Kidney epithelial cell (primary cell): ENCODE data around the gene MRRF. TPM values are rescaled to one million over a fixed set of nuclear protein-coding genes. Genes with fewer than 3 reads are reported as not detected.
"Not testable (repeated sequence)": the region's sequence is repeated elsewhere in the genome, so short reads cannot be mapped to it uniquely, and the experiment has no call there.

Source experiments
- DNase-seq: peaks from one replicate; pipeline ENCODE4 v3.0.0-alpha.2; 2010; ENCODE audit warnings: low read depth
- H3K27me3 ChIP-seq: 2 replicates; pipeline ENCODE4 v1.6.0; 2011; ENCODE audit warnings: low read length; ENCODE audit not compliant: control insufficient read depth, insufficient read depth
- H3K36me3 ChIP-seq: 2 replicates; pipeline ENCODE4 v1.5.1; 2011; ENCODE audit warnings: low read length; ENCODE audit not compliant: control insufficient read depth, insufficient read depth
- H3K4me3 ChIP-seq: 2 replicates; pipeline ENCODE4 v1.5.1; 2011; ENCODE audit warnings: low read depth, mild to moderate bottlenecking, control low read depth, low read length
- total RNA-seq: library from RNA; depleted of rRNA; stranded (reverse); fragments of >200 nt; gene quantifications from 2 replicates; pipeline ENCODE4 v1.2.3, GENCODE V29; 2015
- TF ChIP-seq, protein P1 (sequence below): IDR thresholded peaks from 2 replicates; pipeline ENCODE4 v1.5.1; 2011; ENCODE audit warnings: mild to moderate bottlenecking, moderate library complexity, low read length, control low read depth, inconsistent platforms; ENCODE audit not compliant: insufficient read depth, poor library complexity, severe bottlenecking

MRRF gene
- total RNA-seq, 1 donor from 2014 or later = 46.2 TPM

DNA sequence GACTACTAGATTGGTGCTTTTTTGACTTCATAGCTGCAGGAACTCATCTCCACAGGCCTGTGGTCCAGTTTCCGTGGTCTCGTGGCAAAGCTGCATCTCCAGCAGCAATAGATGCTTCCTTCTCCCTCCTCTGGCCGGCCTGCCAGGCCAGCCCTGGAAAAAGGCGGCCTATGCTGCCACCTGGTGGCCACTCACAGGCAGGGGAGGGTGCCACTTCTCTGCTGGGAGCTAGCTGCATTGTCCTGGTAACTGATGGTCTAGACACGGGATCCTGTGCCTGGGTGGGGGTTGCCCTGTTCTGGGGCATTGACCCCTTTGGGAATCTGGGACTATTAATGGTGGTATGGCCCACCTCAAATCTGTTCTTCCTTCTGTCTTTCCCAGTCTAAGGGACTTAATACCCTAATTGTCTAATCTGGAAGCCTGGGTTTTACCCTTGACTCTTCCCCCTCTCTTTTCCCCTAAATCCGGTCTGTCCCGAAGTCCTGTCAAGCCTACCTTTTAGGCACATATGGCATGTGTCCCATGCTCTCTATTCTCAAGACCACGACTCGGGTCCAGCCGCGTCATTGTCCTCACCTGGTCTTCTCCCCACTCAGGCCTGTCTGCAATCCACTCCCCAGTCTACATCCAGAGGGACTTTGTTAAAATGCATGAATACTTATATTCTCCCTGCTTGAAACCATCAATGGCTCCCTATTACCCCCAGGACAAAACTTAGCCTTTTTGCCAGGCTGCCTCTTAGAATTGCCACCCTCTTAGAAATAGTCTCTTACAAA lies 86.1 kb downstream of the MRRF start:
- DNase-seq = no peak
- Histone ChIP-seq H3K27me3 (peaks cover 6% of the 10 kb centered on the region), H3K36me3 (no peaks in the 10 kb centered on the region), H3K4me3 (no peak overlapping the region)
- TF ChIP-seq, protein P1, sequence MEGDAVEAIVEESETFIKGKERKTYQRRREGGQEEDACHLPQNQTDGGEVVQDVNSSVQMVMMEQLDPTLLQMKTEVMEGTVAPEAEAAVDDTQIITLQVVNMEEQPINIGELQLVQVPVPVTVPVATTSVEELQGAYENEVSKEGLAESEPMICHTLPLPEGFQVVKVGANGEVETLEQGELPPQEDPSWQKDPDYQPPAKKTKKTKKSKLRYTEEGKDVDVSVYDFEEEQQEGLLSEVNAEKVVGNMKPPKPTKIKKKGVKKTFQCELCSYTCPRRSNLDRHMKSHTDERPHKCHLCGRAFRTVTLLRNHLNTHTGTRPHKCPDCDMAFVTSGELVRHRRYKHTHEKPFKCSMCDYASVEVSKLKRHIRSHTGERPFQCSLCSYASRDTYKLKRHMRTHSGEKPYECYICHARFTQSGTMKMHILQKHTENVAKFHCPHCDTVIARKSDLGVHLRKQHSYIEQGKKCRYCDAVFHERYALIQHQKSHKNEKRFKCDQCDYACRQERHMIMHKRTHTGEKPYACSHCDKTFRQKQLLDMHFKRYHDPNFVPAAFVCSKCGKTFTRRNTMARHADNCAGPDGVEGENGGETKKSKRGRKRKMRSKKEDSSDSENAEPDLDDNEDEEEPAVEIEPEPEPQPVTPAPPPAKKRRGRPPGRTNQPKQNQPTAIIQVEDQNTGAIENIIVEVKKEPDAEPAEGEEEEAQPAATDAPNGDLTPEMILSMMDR = peak; percentile 96

DNA sequence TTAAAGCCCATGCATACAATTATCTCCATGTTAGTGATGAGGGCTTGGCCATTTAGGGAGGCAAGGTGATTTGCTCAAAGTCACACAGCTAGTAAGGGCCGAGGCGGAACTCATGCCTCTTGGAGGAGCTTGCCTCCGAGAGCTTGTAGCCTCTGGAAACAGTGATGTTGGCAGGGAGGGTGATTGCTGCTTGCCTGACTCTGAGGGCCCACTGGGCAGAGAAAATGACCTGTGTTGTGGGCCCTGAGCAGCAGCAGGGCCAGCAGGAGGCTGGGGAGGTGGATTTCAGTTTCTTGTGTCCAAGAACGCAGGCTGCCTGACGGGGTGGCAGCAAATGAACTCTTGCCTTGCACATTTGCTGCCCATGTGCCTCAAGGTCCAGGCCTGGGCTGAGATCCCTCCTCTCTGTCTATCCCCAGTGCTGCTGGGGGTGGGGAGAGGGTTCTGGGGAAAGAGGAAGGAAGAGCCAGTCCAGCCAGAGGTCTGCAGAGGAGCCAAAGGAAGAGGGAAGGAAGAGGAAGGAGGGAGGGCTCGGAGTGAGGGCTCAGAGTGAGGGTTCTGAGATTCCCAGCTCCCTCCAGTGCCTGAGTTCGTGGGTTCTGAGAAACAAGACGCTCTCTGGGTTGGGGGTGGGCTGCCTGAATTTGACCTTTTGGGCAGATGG lies 90.0 kb downstream of the MRRF start:
- TF ChIP-seq, protein P1 = no peak
- Histone ChIP-seq H3K36me3 (no peaks in the 10 kb centered on the region), H3K4me3 (no peak overlapping the region), H3K27me3 (peaks cover 2% of the 10 kb centered on the region)
- no peak for DNase-seq

DNA sequence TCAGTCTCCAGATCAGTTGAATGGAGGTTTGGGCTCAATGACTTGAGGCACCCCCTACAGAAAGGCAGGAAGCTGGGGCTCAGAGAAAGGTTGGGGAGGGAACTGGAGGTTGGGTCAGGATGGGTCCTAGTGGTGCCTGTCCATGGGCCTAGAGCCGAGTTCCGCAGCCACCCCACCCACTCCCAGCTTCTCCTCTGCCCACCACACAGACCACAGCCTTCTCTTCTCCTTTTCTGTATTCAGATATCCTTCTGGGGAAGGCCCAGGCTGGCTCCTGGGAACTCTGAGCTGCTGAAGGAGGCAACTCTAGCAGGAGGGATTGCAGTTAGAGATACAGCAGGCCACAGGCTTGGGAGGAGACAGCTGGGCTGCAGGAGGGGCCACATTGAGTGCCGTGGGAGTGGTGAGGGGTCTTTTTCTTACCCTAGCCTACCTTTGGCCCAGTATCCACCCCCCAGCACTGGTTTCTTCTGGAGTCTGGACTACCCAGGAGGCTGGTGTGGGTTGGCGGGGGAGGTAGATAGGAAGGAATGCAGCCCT lies 90.7 kb downstream of the MRRF start:
- TF ChIP-seq, protein P1 = no peak
- no peak for DNase-seq
- no peaks in the 10 kb centered on the region for H3K36me3 ChIP-seq
- no peak overlapping the region for H3K4me3 ChIP-seq
- no peaks in the 10 kb centered on the region for H3K27me3 ChIP-seq

DNA sequence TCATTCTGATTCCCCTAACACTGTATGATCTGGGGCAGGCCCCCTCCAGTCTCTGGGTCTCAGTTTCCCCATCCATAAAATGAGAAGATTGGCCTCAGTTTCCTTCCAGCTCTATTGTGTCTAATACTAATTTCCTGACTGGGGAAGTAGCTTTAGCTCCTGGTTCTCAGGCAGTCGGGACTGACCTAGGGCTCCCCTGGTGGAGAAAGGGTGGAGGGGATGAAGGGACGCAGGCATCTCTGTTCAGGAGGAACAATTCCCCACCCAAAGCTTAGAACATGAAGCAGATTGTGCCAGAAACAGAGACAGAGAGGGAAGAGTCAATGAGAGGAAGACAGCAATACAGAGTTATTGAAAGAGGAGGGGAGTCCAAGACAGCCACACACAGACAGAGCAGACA lies 91.9 kb downstream of the MRRF start:
- Histone ChIP-seq H3K36me3 (no peaks in the 10 kb centered on the region), H3K4me3 (no peak overlapping the region), H3K27me3 (no peaks in the 10 kb centered on the region)
- TF ChIP-seq, protein P1 = peak; percentile 26
- DNase-seq = no peak

DNA sequence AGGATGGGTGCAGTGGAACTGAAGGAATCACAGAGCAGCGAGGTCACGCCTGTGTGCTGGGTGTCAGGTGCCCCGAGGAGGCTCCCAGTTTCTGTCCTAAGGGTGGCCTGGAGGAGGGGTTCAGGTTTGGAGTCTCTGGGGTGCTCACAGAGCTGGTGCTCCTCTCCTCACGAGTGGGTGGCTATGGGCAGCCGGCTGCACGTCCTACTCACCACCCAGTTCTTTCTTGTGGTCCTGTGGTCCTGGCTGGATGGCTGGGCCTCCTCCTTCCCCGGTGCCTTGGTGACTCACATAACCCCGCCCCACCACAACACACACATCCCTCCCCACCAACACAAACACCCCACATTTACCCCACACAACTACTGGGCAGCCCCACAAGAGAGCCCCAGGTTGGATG lies 96.2 kb downstream of the MRRF start:
- TF ChIP-seq, protein P1 = no peak
- H3K27me3 ChIP-seq = no peaks in the 10 kb centered on the region
- DNase-seq = no peak
- no peaks in the 10 kb centered on the region for H3K36me3 ChIP-seq
- no peak overlapping the region for H3K4me3 ChIP-seq

DNA sequence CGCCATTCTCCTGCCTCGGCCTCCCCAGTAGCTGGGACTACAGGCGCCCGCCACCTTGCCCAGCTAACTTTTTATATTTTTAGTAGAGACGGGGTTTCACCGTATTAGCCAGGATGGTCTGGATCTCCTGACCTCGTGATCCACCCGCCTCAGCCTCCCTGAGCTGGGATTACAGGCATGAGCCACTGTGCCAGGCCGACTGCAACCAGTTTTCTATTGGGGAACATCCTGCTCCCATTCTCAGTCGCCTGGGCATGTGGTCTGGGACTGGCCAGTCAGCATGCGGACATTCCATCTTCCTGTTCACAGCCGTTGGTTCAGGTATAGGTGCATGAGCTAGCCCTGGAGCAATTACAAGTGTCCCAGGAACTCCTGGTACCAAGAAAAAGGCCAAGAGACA lies 98.4 kb downstream of the MRRF start:
- H3K27me3 ChIP-seq, H3K36me3 ChIP-seq, DNase-seq, H3K4me3 ChIP-seq: not testable (repeated sequence)
